Cardiac fibroblast (primary cell): ENCODE measurements around the gene DAP.
"Not testable (repeated sequence)": the region's sequence is repeated elsewhere in the genome, so short reads cannot be mapped to it uniquely, and the experiment has no call there.

Source experiments
- DNase-seq, 2 donors: peaks; one replicate each; pipeline versions ENCODE4 v3.0.0 to v3.0.0-alpha.2; 2010; ENCODE audit warnings: low read depth in 2 of 2
- H3K4me3 ChIP-seq, 2 donors: replicated peaks in 1 of 2; 1 replicate in 1 of 2; 2 replicates in 1 of 2; pipeline ENCODE4 v1.5.1; 2011; ENCODE audit warnings: low read depth in 2 of 2, low read length in 2 of 2, mild to moderate bottlenecking in 2 of 2, moderate library complexity in 1 of 2
- CTCF ChIP-seq: IDR thresholded peaks from one replicate; pipeline ENCODE4 v1.5.1; 2011; ENCODE audit warnings: low read depth, mild to moderate bottlenecking, low read length, inconsistent platforms

The DAP gene

GRCh38 chr5:10667431-10668057, 93.5 kb downstream of the DAP start:
- DNase-seq, result no peak
- H3K4me3 ChIP-seq, result no peak overlapping the region
- TF ChIP-seq CTCF, result no peak

- DNase-seq, result no peak
- no peak overlapping the region for H3K4me3 ChIP-seq
- TF ChIP-seq CTCF, result no peak
Measured at GRCh38 chr5:10666531-10667299, 94.3 kb downstream of the DAP start.

- no peak overlapping the region for H3K4me3 ChIP-seq
- no peak for TF ChIP-seq CTCF
- DNase-seq, result no peak
Measured at GRCh38 chr5:10665799-10666198, 95.2 kb downstream of the DAP start.

GRCh38 chr5:10664180-10664769, 96.8 kb downstream of the DAP start:
- DNase-seq, result peak in 1 of 2 donors; percentile 38

GRCh38 chr5:10663489-10664179, 97.4 kb downstream of the DAP start:
- no peak for TF ChIP-seq CTCF
- H3K4me3 ChIP-seq, result no peak overlapping the region
- DNase-seq, result peak; percentile 29 to 54

More at GRCh38 chr5:10664180-10664769, 96.8 kb downstream of the DAP start:
- not testable (repeated sequence) for H3K4me3 ChIP-seq

GRCh38 chr5:10662661-10663488, 98.2 kb downstream of the DAP start:
- TF ChIP-seq CTCF, result no peak
- no peak overlapping the region for H3K4me3 ChIP-seq
- no peak for DNase-seq
